ENCODE results near the gene METTL22.

METTL22 gene, protein sequence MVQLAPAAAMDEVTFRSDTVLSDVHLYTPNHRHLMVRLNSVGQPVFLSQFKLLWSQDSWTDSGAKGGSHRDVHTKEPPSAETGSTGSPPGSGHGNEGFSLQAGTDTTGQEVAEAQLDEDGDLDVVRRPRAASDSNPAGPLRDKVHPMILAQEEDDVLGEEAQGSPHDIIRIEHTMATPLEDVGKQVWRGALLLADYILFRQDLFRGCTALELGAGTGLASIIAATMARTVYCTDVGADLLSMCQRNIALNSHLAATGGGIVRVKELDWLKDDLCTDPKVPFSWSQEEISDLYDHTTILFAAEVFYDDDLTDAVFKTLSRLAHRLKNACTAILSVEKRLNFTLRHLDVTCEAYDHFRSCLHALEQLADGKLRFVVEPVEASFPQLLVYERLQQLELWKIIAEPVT

DNA sequence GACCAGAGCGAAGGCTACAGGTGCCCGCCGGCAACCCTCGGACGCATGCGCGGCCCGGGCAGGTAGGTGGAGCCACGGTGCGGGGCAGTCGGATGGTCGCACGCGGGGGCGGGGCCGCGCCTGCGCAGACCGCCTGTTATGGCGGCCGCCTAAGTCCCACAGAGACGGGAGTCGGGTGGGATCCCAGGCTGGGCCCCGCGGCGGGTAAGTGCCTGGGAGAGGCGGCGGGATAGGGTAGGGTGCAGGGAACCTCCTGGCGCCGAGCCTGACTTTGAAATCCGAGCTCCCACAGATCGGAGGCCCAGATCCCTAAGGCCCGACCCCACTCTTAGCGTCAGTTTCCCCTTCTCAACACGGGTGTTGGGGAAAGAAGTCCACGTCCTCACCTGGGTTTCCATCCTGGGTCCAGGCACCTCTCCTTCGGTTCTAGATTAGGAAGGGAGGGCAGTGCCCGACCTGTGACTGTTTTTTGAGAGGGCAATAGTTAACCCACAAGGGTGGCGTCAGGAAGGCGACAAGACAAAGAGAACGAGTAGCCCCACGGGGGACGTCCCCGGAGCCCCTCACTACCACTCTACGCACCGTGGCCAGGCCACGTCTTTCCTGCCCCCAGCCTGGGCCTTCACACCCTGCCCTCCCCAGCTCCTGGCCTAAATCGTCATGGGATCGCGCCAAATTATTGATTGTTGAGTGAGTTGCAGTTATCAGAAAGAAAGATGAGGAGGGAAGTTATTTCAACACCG lies at the start of gene METTL22:
Gene METTL22, plus strand, starts transcription at position 127 of the 743 bp plus-strand sequence. CDS start 3,968 bp downstream, outside the sequence.
- peak; percentile 77 to 84 for DNase-seq (ENCODE audit: low read depth in 2 of 2, low spot score in 1 of 2)

DNA sequence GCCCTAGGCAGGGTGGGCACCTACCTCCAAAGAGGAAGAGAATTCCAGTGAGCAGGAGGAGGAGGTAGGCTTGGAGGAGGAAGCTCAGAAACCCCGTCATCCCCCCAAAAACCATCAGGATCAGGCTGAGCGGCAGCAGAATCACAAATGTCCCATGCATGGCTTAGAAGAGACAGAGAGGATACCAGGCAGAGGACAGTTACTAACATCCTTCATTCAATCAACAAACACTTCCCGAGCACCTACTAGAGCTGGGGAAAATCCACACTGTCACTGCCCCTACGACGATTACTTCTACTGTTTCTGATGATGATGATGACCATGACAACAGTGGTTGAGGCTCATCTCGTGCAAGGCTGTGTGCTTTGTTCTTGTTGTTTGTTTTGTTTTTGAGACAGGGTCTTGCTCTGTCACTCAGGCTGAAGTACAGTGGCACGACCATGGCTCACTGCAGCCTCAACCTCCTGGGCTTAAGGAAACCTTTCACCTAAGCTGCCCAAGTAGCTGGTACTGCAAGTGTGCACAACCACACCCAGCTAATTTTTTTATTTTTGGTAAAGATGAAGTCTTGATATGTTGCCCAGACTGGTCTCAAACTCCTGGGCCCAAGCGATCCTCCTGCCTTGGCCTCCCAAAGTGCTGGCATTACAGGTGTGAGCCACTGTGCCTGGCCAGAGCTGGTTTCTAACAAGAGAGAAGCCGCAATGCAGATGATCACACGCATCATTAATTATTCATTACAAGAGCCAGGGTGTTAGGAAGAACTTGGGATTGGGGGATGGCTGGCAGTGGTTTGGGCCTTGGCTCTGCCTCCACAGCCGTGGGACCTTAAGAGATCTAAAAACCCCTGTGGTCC lies 49.2 kb upstream of the METTL22 start:
- DNase-seq (ENCODE audit: low read depth in 2 of 2, low spot score in 1 of 2) = no peak

DNA sequence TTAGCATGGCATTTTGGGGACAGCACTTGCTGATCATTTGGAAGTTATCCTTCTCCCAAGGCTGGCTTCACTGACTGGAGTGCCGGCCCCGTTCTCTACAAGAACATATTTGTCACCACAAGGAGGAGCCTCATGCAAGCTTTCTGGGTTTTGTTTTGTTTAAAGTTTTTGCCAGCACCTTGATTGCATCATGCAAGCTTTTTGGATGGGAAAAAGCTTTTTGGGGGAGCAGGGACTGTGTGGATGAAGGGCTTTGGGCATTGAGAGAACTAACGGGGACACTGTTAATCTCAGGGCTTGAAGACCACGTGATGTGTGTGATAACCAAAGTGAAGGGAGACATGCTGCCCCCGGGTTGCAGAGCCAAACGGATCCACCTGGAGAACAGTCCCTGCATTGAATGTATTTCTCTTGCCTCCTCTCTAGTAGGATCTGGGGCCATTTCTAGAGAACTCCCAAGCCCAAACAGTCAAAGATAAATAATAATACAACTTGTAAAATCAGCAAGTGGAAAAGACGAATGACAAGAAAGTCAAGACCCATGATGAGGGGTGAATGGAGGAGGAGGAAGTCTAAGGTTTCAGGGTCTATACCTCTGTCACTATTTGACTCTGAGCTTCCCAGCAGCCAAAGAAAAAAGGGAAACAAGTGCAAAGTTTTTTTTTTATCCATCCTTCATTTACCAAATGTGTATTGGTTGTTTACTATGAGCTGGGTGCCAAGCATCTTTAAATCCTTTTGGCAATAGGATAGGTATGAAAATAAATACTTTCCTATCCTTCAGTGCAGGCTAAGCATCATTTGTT lies 48.4 kb upstream of the METTL22 start:
- no peak for DNase-seq (ENCODE audit: low read depth in 2 of 2, low spot score in 1 of 2)

DNA sequence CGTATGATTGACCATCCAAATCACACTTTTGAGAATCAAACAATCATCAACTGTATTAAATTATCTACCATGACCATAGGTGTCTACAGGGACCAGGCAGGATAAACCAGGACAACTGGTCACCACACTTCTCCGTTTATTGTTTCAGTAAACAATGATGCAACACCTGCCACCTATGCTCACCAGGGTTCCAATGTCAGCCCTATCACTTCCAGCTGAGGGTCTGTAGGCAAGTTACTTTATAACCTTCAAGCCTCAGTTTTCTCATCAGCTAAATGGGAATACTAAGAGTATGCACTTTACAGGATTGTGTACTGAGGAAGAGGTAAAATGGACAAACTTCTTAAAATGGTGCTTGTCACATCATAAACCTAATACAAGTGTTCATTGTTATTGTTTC lies 46.1 kb upstream of the METTL22 start:
- DNase-seq (ENCODE audit: low read depth in 2 of 2, low spot score in 1 of 2) = no peak

- DNase-seq (ENCODE audit: low read depth in 2 of 2, low spot score in 1 of 2) = no peak
Observed at GRCh38 chr16:8576141-8577004, 45.1 kb upstream of the METTL22 start.

- no peak for DNase-seq (ENCODE audit: low read depth in 2 of 2, low spot score in 1 of 2)
Observed at GRCh38 chr16:8577678-8578304, 43.7 kb upstream of the METTL22 start.

GRCh38 chr16:8579559-8579958 lies 41.9 kb upstream of the METTL22 start:
- no peak for DNase-seq (ENCODE audit: low read depth in 2 of 2, low spot score in 1 of 2)

- no peak for DNase-seq (ENCODE audit: low read depth in 2 of 2, low spot score in 1 of 2)
Observed at GRCh38 chr16:8581831-8582580, 39.5 kb upstream of the METTL22 start.

DNA sequence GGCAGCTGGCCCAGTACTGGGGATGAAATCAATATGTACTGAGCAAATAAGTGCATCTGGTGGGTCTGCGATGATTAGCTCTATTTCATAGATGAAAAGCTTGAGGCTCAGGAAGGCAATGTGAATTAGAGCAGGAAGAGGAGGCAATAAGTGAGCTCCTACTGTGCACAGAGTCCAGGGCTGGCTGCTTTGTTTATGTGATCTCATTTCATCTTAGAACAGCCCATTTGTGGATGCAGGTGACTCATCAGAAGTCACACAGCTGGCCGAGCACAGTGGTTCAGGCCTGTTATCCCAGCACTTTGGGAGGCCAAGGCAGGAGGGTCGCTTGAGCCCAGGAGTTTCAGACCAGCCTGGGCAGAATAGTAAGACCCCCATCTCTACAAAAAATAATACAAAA lies 38.3 kb upstream of the METTL22 start:
- DNase-seq (ENCODE audit: low read depth in 2 of 2, low spot score in 1 of 2) = no peak

- DNase-seq (ENCODE audit: low read depth in 2 of 2, low spot score in 1 of 2) = no peak
Observed at GRCh38 chr16:8583732-8584131, 37.8 kb upstream of the METTL22 start.

DNA sequence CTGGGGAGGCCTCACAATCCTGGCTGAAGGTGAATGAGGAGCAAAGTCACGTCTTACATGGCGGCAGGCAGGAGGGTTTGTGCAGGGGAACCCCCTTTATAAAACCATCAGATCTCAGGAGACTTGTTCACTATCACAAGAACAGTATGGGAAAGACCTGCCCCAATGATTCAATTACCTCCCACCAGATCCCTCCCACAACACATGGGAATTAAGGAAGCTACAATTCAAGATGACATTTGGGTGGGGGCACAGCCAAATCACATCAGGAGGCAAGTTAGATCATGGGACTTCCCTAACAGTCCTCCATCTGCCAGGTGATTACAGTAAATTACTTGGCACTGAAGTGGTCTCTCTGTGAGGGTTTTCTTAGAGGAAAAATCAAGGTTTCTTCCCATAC lies 36.5 kb upstream of the METTL22 start:
- no peak for DNase-seq (ENCODE audit: low read depth in 2 of 2, low spot score in 1 of 2)

DNA sequence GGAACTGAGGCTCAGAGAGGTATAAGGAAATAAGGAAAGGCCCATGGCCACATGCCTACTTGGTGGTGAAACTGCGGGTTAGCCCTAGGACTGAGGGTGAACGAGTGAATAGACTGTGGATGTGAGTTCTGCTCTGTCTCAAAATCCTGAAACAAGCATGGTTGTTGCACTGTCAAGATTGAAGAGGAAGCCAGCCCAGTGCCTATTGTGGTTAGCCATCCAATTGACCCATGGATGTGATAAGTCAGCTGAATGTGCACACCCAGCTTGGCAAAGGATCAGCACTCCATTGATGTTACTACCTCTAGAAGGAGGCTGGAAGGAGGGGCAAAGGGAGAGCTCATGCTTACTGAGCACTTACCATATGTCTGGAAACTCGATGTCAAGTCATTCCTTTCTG lies 35.6 kb upstream of the METTL22 start:
- no peak for DNase-seq (ENCODE audit: low read depth in 2 of 2, low spot score in 1 of 2)

DNA sequence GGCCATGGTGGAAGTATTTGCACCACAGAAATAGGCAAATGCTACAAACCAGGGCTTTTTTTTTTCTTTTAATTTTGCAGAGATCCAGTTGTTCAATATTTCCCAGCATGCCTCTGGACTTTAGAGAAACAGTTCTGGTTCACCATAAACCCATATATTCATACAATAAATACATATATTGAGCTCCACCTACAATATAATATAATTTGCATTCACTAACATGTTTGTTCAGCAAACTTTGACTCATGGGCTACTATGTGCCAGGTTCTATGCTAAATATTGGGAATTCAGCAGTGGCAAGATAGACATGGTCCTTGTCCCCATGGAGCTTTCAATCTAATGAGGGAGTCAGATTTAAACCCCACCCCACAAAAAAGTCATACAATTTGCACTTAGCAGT lies 34.4 kb upstream of the METTL22 start:
- DNase-seq (ENCODE audit: low read depth in 2 of 2, low spot score in 1 of 2) = no peak

DNA sequence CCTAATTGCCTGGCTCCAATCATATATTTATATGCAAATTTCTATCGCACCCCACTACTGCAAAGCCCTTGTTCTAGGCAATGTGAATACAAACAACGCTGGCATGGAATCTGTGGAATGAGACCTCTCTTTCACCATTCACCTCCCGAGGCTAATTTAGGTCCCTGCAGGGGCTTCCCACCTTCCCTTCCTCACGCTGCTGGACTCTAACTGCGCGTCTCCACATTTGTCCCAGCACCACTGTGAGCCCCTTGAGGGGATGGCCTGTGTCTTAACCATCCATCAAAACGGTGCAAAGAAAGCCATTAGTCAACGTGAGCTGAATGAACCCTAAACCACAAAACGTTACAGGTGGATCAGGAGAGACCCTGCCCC lies 32.8 kb upstream of the METTL22 start:
- DNase-seq (ENCODE audit: low read depth in 2 of 2, low spot score in 1 of 2) = no peak

- no peak for DNase-seq (ENCODE audit: low read depth in 2 of 2, low spot score in 1 of 2)
Observed at GRCh38 chr16:8589057-8589899, 32.2 kb upstream of the METTL22 start.

DNA sequence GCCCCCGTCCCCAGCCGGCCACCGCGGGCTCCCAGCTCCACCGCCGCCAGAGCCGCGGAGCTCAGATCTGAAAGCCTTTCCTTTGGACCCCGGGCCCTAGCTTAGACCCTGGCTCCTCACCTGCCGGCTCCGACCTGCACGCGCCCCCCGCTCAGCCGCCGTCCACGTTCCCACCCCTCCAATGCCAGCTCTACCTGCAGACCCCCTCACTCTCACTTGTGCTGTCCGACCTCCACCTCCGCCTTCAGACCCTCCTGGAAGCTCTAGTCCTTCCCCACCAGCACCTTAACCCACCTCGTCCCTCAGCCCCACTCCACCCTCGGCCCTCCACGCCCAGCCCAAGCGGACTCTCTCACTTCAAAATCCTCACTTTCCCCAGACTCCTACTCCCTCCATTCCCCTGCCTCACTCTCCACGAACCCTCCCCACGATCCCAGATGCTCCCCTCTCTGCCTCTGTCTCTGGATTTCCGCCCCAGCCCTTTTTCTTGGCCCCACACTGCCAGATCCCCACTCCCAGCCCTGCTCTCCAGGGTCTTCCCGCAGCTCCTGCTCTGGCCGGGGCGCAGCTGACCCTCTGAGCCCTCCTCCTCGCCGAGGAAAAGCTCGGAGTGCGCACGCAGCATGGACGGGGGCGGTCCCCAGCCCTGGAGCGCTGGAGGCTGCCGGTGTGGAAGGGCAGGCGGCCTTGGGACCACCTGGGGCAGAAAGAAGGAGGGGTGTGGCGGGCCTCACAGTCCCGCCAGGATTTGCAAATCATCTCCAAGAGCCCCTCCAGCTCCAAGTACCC lies 31.4 kb upstream of the METTL22 start, which contains the start of gene TMEM114:
Gene TMEM114, minus strand, starts transcription at position 612 of the 789 bp plus-strand sequence. CDS start 673 bp downstream, outside the sequence.
- no peak for DNase-seq (ENCODE audit: low read depth in 2 of 2, low spot score in 1 of 2)

DNA sequence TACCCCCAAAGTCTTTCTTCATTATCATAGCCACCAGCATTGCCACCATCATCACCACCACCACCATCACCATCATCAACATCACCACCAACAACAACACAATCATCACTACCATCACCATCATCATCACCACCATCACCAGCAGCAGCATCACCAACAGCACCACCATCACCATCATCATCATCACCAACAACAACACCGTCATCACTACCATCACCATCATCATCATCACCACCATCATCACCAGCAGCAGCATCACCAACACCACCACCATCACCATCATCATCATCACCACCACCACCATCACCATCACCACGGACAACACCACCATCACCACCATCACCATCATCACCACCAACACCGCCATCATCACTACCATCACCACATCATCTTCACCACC lies 30.7 kb upstream of the METTL22 start:
- no peak for DNase-seq (ENCODE audit: low read depth in 2 of 2, low spot score in 1 of 2)
